ENCODE results near the gene C19orf81.

DNA sequence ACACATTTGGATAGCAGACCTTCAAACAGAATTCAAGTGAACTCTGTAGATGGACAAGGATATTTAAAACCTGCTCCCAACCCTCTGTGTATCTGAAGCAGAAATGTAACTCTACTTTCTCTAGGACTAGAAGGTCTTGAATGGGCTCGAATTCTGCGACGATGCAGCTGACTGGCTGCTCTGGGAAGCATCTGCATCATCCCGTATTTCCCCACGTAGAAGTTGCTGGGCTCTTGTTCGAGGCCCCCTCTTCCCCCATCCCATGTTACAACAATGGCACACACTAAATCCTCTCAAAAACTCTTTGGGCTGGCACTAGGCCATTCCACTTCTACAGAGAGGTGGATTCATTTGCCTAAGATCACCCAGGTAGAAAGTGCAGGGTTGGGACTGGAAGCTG, 15.0 kb downstream of the C19orf81 start:
- TF ChIP-seq, protein P1, sequence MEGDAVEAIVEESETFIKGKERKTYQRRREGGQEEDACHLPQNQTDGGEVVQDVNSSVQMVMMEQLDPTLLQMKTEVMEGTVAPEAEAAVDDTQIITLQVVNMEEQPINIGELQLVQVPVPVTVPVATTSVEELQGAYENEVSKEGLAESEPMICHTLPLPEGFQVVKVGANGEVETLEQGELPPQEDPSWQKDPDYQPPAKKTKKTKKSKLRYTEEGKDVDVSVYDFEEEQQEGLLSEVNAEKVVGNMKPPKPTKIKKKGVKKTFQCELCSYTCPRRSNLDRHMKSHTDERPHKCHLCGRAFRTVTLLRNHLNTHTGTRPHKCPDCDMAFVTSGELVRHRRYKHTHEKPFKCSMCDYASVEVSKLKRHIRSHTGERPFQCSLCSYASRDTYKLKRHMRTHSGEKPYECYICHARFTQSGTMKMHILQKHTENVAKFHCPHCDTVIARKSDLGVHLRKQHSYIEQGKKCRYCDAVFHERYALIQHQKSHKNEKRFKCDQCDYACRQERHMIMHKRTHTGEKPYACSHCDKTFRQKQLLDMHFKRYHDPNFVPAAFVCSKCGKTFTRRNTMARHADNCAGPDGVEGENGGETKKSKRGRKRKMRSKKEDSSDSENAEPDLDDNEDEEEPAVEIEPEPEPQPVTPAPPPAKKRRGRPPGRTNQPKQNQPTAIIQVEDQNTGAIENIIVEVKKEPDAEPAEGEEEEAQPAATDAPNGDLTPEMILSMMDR (IDR thresholded peaks at IDR 0.05), result no peak
- no peak for TF ChIP-seq POLR2AphosphoS5 (IDR thresholded peaks at IDR 0.05)

Measured in gastroesophageal sphincter (tissue), 3 donors.